Renal pelvis (tissue), 4 donors: Measurements from ENCODE around the gene DGUOK. TPM values are rescaled to one million over a fixed set of nuclear protein-coding genes. Genes with fewer than 3 reads are reported as not detected.

Experiments used
- DNase-seq: peaks from one replicate; pipeline ENCODE4 v3.0.0-alpha.2; 2013
- polyA plus RNA-seq, 3 donors: library from polyadenylated mRNA; unstranded; fragments of 120-200 nt; gene quantifications; one replicate each; pipeline ENCODE4 v1.2.1, GENCODE V29; 2013; ENCODE audit not compliant: insufficient read length in 3 of 3

The DGUOK gene
- polyA plus RNA-seq, 3 donors = 62.8 to 65.1 (median 63.6) TPM

DNA sequence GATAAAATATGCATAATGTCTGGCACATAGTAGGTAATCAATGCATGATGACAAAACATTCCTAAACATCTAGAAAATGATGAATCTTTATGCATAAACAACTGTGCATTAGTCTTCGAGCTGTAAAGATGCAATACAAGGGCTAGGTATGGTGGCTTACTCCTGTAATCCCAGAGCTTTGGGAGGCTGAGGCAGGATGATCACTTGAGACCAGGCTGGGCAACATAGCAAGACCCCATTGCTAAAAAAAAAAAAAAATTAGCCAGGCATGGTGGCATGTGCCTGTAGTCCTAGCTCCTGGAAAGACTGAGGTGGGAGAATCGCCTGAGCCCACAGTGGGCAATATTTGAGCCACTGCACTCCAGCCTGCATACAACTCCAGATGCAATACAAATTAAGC, 63.3 kb downstream of the DGUOK start:
- no peak for DNase-seq

DNA sequence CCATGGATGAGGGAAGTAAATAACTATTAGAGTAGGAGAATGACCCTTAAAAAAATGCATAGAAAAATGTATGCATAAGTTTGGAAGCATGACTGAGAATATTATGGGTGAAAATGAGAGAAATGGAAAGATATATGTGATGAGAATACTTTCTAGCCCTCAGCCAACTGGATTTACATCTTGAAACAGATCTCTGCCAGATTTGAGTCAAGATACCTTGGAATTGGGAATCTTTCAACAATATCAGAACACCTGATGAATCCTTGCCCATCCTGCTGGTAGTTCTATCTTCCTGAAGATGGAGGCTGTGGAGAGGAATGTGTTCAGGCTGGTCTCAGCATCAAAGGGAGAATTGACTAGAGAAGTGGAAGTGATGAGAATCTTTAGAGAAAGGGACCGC, 63.9 kb downstream of the DGUOK start:
- no peak for DNase-seq

DNA sequence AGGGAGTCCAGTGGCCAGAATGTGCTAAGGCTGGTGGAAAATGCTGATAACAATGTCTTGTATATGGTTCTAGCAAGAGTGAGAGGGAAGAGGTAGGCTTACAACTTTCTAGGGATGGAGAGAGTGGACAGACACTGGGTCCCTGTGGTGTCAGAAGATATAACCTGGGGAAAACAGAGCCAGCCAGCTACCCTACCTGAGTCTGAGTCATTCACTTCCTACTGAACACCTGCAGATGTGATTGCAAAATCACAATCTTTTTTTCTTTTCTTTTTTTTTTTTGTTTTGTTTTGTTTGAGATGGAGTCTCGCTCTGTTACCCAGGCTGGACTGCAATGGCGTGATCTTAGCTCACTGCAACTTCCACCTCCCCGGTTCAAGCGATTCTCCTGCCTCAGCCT, 65.4 kb downstream of the DGUOK start:
- no peak for DNase-seq

DNA sequence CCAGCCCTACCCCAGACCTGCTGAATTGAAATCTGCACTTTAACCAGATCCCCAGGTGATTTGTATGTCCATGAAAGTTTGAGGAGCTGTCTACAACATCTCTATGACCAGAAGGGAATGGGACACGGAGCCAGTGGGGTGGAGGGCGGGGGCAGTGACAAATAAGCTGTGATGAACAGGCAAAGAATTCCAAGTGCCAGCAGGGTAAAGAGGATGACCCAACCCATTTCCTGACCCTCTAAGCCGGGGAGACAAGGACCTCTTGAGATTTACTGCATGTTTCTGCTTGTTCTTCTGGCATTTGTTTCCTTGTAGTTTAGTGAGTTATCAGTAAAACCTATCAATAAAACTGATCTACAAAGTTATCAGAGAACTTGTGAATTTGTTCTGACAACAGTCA, 66.7 kb downstream of the DGUOK start:
- no peak for DNase-seq

DNA sequence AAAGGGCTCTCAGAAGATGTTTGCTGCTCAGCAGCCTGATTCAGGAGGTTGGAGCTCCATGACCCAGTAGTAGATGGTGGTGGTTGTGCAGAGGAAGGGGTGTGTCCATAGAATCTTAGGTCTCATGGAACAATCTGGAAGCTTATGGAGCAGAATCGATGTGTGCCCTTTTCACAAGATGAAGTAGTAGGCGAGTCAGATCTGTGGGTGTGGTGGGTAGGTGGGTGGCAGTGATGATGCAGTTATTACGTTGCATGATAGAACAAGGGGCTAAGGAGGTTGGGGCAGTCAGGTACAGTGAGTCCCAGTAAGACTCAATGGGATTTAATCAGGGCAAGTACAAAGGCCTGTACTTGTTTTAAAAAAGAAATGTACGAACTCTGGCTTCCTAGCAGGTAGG, 67.1 kb downstream of the DGUOK start:
- DNase-seq = no peak

DNA sequence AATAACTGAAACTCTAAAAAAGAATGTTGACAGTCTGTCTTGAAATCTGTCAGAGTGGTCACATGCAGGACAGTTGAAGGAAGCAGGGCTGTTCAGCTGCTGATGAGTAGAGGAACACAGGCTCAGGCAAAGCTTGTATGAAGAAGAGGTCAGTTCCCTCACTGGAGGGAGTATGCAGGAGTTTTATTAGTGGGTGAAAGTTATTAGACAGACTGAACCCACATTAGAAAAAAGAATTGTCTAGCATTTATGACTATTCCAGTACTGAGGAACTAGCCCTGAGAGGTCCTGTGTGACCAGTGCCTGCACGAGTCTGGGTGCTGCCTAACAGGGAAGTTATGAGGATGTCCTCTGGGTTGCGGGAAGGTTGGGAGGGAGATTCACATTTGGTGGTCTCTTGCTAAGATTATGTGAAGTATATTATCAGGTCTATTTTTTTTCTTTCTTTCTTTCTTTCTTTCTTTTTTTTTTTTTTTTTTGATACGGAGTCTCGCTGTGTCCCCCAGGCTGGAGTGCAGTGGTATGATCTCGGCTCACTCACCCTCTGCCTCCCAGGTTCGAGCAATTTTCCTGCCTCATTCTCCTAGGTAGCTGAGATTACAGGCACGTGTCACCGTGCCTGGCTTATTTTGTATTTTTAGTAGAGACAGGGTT, 67.6 kb downstream of the DGUOK start:
- DNase-seq = no peak

DNA sequence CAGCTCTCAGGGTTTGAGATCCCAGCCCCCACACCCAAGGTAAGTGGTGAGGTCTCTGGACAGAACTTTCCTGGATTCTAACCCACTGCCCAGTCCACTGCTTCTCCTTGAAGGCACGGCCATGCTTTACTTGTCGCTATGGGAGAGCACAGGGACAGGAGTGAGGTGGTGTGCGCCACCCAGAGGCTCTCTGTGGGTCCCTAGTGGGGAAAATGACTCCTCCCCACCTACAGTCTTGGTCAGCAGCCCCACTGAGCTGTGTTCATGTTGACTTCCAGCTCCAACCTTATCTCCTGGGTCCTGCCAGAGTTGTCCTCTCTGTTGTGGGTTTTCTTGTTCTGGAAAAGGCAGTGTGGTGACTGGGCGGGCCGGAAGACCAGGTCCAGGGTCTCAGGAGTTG, 69.1 kb downstream of the DGUOK start:
- DNase-seq = no peak

DNA sequence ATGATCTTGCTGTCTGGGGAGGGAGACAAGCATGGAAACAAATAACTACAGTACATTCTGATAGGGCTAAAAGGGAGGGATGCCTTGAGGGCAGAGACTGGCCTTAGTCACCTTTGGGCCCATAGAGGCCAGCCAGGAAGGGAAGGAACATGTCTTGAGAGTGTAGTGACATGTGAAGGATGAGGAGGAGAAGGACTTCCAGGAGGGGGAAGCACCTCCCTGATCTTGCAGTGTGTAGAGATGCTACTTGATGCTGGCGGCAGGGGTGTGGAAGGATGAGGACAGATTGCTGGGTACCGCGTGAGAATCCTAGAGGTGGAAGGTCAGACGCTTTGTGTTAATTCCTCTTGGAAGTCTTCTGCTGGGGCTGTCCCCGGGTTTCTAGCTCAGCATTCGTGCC, 71.1 kb downstream of the DGUOK start:
- DNase-seq = no peak

DNA sequence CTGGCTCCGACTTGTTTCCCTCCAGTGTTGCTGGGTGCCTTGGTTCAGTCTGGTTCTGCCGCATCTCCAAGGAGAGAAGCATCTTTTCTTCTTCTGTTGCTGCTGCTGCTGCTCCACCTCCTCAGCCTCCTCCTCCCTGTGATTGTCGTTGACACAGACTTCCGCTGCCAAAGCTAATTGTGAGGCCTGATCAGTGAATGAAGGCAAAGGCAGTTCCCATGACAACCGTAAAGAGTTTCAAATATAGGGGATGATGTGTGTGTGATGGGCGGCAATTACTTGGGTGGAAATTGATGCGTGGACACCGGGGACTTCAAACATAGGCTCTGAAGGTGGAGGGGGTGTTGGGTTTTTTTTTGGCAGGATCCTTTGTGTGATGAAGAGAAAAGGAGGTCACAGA, 71.8 kb downstream of the DGUOK start:
- DNase-seq = no peak

DNA sequence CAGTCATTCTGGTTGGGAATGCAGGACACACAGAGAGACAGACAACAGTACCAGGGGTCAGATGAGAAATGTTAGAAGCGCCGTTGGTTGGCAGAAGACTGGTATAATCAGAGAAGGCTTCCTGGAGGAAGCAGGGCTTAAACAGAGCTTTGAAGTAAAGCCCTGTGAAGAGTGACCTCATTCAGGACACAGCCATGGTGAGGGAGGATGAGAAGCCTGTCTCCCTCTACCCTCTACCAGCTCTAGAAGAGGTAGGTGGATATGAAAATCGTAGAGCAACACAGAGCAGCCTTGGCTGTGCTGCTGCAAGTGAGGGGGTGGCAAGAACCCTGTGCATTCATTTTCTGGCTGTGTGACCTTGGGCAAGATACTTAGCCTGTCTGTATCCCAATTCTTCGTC, 72.3 kb downstream of the DGUOK start:
- DNase-seq = no peak

DNA sequence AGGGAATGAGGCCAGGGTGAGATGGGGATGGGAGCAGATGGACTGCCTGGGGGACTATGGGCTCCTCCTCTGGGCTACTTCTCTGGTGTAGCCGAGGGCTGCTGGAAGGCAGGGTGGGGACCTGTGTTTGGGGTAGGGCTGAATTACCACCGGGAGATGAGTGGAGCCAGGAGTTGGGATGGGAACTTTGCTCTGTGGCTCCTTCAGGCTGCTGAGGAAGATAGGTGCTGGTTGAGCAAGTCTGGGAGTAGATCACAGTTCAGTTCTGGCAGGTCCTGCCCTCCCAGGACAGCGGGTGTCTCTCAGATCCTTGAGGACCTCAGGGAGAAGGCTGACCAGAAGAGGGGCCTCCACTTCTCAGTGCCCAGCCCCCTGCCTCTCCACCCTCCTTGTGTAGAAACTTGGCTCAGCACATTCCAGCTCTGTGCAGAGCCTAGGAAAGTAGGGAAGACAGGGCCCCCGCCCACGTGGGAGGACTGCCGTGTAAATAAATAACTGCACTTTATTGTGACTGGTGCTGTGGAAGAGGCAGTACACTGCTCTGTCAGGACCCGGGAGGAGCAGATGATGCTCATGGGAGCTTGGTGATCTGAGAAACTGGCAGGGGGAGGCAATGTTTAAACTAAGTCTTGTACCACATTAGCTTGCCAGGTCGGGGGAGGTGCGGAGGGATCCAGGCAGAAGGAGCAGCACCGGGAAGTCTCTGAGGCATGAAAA, 73.4 kb downstream of the DGUOK start:
- DNase-seq = no peak

DNA sequence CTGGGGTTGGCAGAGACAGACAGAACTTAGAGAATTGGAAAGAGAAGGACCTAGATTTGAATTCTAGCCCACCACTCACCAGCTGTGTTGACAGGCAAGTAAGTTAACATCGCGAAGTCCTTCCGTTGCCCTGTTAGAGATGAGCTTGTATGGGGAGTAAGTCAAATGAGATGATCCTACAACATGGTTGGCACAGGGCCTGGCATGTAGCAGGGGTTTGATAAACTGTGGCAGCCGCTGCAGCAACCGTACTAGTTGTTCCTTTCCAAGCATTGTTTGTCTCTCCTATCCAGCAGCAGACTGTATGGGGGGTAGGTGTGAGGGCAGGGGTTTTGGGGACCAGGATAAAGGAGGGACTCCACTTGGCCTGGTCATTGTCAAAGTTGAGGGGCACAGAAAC, 74.0 kb downstream of the DGUOK start:
- DNase-seq = no peak

DNA sequence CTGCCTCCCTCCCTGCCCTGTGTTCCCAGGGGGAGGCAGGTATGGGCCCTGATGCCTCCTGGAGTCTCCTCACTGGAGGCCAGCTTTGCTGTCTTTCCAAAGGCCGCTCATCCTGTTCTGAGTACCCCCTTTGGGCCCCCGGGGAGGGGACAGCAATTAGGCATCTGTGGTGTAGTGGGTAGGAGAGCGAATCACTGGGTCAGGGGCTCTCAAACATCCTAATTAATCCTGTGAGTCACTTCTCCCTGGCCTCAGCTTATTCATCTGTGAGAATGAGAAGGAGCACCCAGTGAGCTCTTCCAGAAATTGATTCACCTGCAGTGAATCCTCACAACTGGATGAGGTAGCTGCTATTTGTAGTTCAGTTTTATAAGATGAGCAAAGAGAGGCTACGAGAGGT, 74.4 kb downstream of the DGUOK start:
- no peak for DNase-seq

DNA sequence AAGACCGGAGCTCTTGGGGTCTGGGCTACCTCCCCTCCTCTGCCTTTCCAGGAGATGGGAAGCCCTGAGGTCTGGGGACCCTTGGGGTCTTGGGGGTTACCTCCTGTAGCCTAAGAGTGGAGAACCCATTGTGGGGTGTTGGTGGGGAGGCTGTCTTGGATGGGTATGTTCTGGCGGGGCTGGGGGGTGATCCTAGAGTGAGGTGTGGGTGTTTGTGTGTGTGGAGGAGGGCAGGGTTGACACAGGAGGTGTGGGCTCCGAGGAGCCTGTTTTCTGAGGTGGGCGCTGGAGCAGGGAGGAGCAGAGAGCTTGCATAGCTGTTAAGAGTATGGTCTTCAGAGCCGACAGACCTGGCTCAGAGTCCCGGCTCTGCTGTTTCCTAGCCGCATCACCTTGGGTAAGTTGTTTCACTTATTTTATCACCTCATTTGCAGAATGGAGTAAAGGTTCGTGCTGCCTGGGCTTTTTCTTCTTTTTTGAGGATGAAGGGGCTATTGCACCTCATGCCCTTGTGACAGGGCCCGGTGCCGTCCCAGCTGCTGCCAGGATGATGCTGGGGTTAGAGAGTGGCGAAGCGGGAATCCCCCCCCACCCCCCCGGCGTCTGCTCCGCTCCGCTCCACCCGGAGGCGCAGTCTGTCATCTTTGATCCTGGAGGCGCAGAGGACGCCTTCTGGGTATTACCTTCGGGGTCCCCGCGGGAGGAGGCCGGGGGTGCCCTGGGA, 75.3 kb downstream of the DGUOK start:
- no peak for DNase-seq

DNA sequence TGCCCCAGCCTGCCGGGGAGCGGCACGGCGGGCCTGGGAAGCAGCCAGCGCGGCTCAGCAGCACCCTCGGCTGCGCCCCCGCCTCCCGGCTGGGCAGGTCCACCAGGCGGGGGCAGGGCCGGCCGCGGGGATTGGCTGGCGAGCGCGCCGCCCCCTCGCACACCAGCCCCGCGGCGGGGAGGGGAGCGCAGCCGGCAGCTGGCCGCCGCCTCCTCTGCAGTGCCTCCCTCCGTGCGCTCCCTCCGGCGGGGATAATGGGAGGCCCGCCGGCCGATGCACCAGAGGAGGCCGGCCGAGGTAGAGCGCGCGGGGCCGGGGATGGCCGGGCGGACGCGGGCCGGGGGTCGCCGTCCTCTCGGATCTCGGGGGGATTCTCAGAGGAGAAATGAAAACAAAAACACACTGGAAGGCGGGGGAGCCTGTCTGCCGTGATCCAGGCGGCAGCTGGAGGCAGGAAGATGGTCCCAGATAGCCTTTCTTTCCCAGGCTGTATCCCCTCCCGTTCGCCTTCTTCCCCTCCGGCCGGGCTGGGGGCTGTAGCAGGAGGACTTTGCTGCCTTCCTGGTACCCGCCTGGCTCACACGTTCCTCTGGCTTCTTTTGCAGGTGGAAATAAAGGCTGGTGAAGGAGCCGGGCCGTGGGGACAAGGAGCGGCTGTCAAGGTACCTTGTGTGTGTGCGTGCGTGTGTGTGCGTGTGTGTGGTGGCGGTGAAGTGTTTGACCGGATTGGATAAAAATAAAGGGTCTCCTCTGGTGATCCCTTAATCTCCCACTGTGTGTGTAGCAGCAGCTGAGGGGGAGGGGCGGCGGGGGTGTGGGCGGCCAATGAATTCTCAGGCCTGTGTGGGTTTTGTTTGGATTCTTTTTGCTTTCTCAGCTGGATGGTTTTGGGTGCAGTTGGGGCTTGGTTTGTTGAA, 76.1 kb downstream of the DGUOK start:
- DNase-seq = peak; percentile 87

DNA sequence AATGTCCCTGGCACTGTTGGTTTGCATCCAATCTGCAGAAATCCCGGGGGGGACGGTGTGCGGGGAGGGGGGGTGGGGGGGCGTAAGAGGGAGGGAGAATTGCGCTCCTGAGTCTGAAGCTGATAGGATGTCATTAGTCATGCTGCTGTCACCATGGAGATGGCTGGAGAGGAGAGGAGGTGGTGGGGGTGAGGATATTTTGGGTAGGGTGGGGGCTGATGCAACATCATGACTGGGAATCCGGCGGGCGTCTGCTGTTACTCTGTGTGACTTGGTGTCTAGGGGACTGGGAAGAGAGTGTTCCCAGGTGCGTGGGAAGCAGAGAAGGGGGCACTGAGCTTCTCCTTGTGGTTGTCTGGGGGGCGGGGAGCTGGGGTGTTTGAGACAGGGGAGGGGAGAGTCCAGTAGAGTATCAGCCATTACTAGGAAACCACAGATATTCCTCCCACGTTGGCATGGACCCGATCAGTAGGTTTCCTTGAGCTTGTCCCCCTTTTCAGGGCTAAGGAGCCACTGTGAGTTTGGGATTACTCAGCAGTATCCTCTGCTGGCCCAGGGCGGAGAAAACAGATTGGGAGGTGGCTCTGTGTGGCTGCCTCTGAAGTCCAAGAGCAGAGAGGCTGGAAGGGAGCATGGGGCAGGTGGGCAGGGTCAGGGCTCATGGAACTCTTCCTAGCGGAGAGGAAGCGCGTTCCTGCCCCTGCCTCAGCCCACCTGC, 77.0 kb downstream of the DGUOK start:
- DNase-seq = no peak

DNA sequence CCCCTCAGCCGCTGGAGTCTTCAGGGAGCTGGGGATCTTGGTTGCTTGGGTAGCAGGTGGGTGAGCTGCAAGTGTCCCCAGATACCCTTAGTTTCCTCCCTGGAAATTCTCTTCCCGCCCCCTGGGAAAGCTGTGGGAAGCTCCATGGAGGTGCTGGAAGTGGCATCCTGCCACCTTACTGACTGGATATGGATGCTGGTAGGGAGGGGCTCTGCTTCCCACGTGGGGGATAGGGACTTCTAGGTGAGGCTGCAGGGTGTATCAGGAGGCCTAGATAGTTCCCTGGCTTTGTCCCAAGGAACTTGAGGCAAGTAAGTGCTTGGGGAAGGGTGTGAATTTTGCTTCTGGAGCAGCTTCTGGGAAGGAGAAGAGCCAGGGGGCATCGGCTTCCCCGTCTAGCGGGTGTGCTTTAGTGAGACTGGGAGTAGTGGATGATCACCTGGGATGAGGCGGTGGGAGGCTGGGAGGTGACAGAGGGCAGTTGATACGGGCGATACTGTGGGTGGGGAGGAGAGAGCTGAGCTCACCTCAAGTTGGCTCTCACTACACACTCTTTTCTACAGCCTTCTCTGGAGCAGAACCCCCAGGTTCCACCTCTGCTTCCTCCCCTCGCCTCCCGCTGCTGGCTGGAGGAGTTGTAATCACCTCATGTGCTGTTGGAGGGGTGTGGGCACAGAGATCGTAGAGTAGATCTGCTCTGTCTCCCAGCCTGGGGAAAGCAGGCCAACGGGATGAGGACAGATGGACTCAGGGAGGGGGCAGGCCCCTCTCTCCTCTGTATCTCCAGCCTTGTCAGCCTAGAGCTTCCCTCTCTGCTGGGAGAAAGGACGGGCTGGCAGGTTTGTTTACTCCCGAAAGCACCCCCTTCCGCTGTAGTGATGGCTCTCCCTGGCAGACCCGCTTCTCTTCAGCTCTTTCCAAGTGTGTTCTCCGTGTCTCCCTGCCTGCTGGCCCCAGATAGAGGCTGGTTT, 77.8 kb downstream of the DGUOK start:
- DNase-seq = no peak

DNA sequence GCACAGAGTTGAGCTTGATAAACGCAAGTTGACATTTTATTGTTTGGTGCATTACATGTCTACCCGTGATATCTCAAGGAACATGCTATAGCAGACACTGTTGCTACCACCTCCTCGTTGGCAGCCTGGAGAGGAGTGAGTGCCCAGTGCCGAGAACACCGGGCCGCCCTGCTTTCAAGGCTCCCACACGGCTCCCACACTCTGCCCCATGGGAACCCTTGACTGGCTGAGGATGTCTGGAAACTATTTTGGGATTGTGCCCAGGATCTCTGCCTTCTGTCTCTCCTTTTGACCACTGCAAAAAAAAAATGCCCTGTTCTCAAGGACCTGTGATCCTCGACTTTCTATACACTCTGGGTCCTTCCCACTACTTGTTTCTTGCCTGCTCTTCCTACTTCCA, 79.1 kb downstream of the DGUOK start:
- DNase-seq = no peak

DNA sequence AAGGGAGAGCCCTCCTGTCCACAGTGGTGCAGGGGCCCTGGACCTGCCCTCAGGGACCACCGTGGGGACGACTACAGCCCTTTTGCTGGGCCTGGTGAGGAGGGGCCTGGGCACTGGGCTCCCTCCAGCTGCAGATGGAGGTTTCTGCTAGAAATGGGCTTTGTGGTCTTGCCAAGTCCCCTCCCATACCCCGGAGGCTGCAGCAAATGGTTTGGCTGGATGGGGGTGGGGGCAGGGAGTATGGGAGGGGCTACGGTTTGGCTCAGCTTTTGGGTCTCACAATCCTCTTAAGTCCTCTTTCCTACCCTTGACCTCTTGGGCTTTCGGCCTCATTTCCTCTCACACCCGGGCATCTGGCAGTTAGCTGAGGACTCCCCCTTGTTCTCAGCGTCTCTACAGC, 79.8 kb downstream of the DGUOK start:
- no peak for DNase-seq

DNA sequence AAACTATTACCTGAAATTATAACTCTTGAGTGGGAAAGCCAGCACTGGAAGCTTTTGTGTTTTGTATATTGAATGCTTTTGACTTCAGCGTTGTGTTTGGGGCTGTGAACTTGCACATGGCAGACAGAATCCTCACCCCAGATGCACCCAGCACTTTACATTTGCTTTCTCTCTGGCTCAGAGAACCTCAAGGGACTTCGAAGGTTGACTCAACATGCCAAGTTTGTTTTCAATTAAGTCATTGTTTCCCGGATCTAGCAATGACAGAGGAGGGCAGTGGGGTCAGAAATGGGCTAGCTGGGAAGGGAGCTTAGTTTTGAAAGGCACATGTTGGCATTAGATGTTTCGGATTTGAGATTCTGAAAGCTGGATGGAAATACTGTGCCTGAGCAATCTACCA, 80.4 kb downstream of the DGUOK start:
- no peak for DNase-seq
